Stimulated activated memory B cell treated with anti-CD40 and anti-IgM and Interleukin-4, amounts not matched to agents 10 μg/mL and 1 μg/mL and 100 μg/mL, for 72 hours (primary cell): Measurements from ENCODE around the gene ANKRD17.

ENCODE experiments used
- ATAC-seq: fragments of 150-1000 bp; cut with Tn5 transposase; 2 replicates; pipeline ENCODE4 v1.10.0; 2021
- H3K27ac Mint-ChIP-seq: one replicate; pipeline ENCODE4 v1.8.0; 2022; ENCODE audit warnings: mild to moderate bottlenecking, mixed read lengths
- H3K27me3 Mint-ChIP-seq: one replicate; pipeline ENCODE4 v1.8.0; 2022; ENCODE audit warnings: mixed read lengths
- H3K36me3 Mint-ChIP-seq: one replicate; pipeline ENCODE4 v1.8.0; 2022; ENCODE audit warnings: mixed read lengths
- H3K4me1 Mint-ChIP-seq: one replicate; pipeline ENCODE4 v1.8.0; 2022; ENCODE audit warnings: mixed read lengths
- H3K4me3 Mint-ChIP-seq: one replicate; pipeline ENCODE4 v1.8.0; 2022; ENCODE audit warnings: mild to moderate bottlenecking, moderate library complexity, mixed read lengths
- H3K9me3 Mint-ChIP-seq: one replicate; pipeline ENCODE4 v1.8.0; 2022; ENCODE audit warnings: mixed read lengths

ANKRD17 gene

DNA sequence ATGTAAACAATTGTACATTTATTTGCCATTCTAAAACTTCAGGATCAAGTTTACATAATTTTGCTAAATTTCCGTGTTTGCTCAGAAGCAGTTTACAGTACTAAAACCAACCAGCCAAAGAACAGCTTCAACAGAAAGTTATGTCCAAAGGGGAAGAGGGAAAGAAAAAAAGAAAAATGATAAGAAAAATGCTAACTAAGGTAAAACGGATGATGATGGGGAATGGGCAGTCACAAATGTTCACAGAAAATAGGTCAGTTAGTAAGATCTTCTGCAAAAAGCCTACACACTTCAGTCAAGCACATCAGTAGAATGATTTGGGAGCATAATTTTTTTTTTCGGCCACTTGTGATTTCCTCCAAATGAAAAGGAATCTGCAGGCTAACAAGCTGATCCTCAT is 182.8 kb downstream of the ANKRD17 start:
- Mint-ChIP-seq H3K4me1 (peaks cover 8% of the 10 kb centered on the region), H3K36me3 (peaks cover 29% of the 10 kb centered on the region), H3K27ac (no peak overlapping the region), H3K27me3 (no peaks in the 10 kb centered on the region), H3K4me3 (no peak overlapping the region), H3K9me3 (no peaks in the 10 kb centered on the region)
- no peak for ATAC-seq

DNA sequence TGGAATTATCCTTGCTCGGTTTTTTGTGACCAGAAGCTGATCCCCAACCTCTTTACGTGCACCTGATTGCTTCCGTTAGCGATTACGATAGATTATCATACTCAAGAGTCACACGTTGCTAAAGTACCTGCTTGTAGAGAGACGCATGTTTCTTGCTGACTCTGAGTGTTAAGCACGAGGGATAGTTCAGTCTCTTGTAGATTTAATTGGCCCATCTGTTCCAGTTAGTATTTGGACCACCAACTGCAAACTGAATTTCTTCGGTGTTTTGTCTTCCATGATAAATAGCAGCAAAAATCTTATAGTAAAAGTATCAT is 188.6 kb downstream of the ANKRD17 start:
- Mint-ChIP-seq H3K27me3 (no peaks in the 10 kb centered on the region), H3K4me3 (peak overlapping the region; percentile 87), H3K4me1 (peaks cover 23% of the 10 kb centered on the region), H3K9me3 (no peaks in the 10 kb centered on the region), H3K27ac (peak overlapping the region; percentile 94), H3K36me3 (no peaks in the 10 kb centered on the region)
- peak; percentile 1 for ATAC-seq

DNA sequence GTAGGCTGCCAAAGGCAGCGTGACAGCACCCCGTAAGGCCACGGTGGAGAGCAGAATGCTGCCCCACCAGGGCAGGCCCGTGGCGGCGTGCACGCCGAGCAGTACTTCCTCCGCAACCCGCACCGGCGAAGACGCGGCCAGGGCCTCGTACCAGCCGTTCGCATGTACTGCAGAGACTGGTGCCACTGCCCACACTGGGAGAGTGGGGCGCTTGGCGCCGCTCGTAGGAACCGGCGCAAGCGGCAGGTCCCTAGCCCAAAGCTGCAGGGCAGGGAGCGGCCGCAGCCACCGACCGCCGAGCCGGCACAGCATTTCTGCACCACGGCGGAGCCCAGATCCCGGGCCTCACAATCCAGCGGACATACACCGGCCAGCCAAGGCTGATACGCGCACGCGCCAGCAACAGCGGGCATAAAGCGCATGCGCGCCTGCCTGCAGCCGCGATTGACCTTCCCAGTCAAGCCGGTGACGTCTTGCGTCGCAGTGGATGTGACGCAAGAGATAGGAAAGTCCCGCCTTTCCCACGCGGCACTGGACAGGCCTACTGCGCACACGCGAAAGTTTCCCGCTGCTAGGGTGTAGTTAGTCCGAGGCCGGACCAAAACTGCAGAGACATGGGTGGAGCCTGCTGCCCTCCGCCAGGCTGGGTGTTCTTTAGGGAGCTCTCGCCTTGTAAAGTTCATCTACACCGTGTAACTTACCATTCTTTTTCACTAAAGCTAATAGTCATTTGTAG is 189.1 kb downstream of the ANKRD17 start, which contains the start of gene COX18:
COX18 (minus strand) TSS at position 379 of the 736 bp plus-strand sequence; CDS start at position 312, 67 bp downstream.
- peaks cover 23% of the 10 kb centered on the region for H3K4me1 Mint-ChIP-seq
- peak; percentile 94 for ATAC-seq
- peaks cover 1% of the 10 kb centered on the region for H3K36me3 Mint-ChIP-seq
- H3K27ac Mint-ChIP-seq = peak within 1 kb of the TSS; percentile 94
- H3K4me3 Mint-ChIP-seq = peak within 1 kb of the TSS; percentile 87
- no peaks in the 10 kb centered on the region for H3K9me3 Mint-ChIP-seq
- no peaks in the 10 kb centered on the region for H3K27me3 Mint-ChIP-seq

DNA sequence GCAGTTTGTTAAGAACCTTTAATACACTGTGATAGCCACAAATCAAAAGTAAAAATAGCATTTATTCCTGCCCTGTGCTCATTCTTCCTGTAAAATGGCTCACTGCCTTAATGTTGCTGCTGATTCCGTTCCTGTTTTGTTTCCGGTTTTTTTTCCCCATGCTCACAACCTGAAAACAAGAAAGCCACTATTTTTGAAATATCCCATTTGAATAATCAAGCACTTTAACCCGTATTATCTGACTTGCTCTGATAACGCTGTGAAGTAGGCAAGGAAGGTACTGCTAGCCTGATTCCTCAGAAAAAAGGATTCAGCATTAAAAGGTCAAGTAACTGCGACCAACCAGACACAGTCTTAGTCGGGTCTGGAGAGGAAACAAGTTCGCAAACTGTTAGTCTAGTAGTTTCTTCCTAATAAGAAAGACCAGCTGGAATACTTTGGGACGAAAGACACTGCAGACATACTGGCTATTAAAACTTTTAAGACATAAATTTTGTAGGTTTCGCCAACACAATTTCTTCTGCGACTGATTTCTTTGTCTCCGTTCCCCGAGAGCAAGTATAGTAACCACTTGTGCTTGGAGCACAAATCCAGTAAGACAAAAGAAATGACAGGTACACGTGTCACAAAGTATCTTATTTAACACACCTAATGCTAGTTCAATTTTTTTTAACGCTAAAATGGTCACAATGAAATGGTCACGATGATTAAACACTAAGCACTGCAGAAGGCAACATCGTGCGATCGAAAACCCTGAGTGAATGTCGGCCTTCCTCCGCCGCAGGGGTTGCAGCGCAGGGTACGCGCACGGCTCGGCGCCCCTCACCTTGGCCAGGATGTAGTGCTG is 189.9 kb downstream of the ANKRD17 start:
- peaks cover 9% of the 10 kb centered on the region for H3K36me3 Mint-ChIP-seq
- H3K4me3 Mint-ChIP-seq = peak overlapping the region; percentile 87
- peak; percentile 20 for ATAC-seq
- H3K27ac Mint-ChIP-seq = peak overlapping the region; percentile 94
- peaks cover 23% of the 10 kb centered on the region for H3K4me1 Mint-ChIP-seq
- H3K9me3 Mint-ChIP-seq = no peaks in the 10 kb centered on the region
- H3K27me3 Mint-ChIP-seq = no peaks in the 10 kb centered on the region

DNA sequence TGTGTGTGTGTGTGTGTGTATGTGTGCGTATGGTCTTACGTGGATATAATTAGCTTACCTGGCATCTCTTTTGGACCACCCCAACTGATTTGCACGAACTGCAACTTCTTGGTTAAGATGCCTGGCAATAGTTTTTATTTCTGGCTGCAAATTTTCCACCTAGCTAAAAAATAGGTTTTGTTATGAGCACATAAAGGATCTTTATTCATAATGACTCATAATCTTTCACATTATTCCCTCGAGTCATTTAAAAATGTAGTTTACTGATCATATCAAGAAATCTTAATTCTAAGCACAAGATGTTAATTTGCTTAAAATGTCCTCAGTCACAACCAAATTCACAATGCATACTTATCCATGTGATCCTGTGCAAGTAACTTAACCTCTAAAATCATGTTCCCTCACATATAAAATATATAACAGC is 190.6 kb downstream of the ANKRD17 start:
- Mint-ChIP-seq H3K27ac (peak overlapping the region; percentile 94), H3K4me3 (peak overlapping the region; percentile 87), H3K36me3 (peaks cover 13% of the 10 kb centered on the region), H3K9me3 (no peaks in the 10 kb centered on the region), H3K27me3 (no peaks in the 10 kb centered on the region), H3K4me1 (peaks cover 23% of the 10 kb centered on the region)
- no peak for ATAC-seq

DNA sequence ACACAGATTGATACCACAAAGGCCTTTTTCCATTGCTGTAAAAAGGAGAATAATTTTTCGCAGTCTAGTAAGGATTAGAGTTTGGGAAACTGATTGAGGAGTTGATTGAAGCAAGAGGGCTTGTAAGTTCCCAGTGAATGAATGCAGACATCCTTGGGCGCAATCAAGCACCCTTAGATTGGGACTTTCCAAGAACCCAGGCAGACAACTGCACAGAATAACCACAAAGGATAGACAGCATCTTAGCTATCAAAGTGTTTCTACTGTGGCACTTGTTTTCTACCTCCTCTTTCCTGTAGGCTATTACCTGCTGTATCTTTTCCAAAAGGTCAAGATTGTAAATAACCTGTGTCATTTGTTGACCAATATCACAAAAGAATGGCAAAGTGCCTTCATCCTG is 191.7 kb downstream of the ANKRD17 start:
- Mint-ChIP-seq H3K4me3 (no peak overlapping the region), H3K36me3 (peaks cover 13% of the 10 kb centered on the region), H3K4me1 (peaks cover 23% of the 10 kb centered on the region), H3K27me3 (no peaks in the 10 kb centered on the region), H3K27ac (peak overlapping the region; percentile 94), H3K9me3 (no peaks in the 10 kb centered on the region)
- no peak for ATAC-seq

DNA sequence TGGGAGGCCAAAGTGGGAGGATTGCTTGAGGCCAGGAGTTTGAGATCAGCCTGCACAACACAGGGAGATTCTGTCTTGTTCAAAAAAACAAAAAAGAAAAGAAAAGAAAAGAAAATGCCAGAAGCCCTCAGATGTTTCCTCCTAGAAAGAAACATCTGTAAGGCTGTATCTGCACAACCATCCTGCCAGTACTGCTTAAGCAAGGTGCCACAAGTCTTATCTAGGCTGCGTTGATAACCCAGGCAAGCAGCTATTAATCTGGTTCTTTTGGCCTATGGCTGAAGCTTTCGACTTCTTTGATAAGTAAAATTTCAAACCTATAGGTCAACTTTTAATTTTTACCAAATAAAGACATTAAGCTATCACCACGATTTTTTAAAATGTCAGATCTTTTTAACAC is 192.2 kb downstream of the ANKRD17 start:
- no peak for ATAC-seq
- peaks cover 13% of the 10 kb centered on the region for H3K36me3 Mint-ChIP-seq
- no peaks in the 10 kb centered on the region for H3K27me3 Mint-ChIP-seq
- H3K4me3 Mint-ChIP-seq = no peak overlapping the region
- H3K4me1 Mint-ChIP-seq = peaks cover 23% of the 10 kb centered on the region
- H3K27ac Mint-ChIP-seq = peak overlapping the region; percentile 52
- no peaks in the 10 kb centered on the region for H3K9me3 Mint-ChIP-seq

DNA sequence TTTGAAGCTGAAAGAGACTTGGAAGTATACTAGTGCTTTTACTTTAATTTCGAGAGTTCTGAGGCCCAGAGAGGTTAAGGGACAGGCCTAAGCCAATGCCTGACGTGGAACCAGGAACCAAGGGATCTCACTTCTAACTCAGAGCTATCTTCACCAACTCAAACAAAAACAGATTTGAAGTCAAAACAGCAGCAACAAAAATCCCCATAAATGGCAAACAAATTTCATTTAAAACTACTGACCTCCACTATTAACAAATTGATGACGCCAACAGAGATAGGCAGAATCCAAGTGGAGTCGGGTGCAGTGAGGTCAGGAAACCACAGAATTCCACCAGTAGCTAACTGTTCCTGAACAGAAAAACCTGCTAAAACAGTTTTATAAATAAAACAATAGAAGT is 194.1 kb downstream of the ANKRD17 start:
- Mint-ChIP-seq H3K36me3 (peaks cover 27% of the 10 kb centered on the region), H3K4me1 (peaks cover 23% of the 10 kb centered on the region), H3K27ac (no peak overlapping the region), H3K9me3 (no peaks in the 10 kb centered on the region), H3K27me3 (no peaks in the 10 kb centered on the region), H3K4me3 (no peak overlapping the region)
- ATAC-seq = no peak

DNA sequence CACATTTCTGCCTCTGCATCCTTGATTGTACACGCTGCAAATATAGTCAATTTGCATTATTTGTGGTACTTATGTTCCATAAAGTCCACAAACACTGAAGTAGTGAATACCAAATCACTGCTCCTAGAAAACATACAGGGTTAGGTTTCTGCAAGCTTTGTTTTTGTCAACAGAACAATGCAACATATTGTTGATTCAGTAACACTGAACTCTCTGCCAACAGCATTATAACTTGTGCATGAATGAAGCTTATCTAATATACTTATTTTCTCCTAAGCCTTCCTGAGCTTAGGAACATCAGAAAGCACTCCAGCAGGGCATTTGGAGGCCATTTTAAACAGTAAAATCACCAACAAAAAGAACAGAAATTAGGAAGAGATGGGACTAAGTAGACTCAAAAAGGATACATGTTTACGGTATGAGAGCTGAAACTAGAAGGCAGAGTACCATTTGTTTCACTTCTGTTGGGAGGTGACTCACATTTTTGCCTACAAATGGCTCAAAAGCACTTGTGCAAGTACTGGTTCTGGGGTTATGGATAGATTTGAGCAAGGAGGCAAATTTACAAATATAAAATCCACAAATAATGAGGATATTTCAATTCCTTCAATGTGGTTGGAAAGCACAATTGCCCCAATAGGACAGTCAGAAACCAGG is 203.2 kb downstream of the ANKRD17 start:
- H3K4me1 Mint-ChIP-seq = peaks cover 5% of the 10 kb centered on the region
- no peak overlapping the region for H3K4me3 Mint-ChIP-seq
- no peak for ATAC-seq
- H3K36me3 Mint-ChIP-seq = peaks cover 62% of the 10 kb centered on the region
- H3K9me3 Mint-ChIP-seq = no peaks in the 10 kb centered on the region
- no peaks in the 10 kb centered on the region for H3K27me3 Mint-ChIP-seq
- no peak overlapping the region for H3K27ac Mint-ChIP-seq

DNA sequence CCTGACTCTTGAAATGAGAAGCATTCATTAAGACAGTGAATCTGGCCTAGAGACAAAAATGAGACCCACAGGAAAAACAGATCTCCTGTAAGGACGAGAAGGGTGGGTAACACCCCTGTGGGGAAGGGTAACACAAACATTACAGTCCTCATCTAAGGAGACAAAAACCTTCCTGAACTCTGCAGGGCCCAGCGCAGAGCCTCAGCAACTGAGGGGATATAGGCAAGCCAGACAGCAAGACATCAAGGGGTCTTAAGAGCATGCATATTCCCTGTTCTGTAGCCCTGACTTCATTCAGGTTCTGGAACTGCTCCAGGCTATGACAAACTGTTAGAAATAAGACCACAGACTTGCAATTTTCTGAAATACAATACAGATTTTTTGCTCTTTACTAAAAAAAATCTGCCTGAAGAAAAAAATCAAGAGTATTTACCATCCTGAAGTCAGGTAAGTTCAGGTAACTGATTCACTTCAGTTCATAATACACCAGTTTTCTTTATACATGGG is 204.6 kb downstream of the ANKRD17 start:
- Mint-ChIP-seq H3K4me1 (peaks cover 5% of the 10 kb centered on the region), H3K9me3 (no peaks in the 10 kb centered on the region), H3K4me3 (no peak overlapping the region), H3K27ac (no peak overlapping the region), H3K27me3 (no peaks in the 10 kb centered on the region), H3K36me3 (peaks cover 50% of the 10 kb centered on the region)
- no peak for ATAC-seq

DNA sequence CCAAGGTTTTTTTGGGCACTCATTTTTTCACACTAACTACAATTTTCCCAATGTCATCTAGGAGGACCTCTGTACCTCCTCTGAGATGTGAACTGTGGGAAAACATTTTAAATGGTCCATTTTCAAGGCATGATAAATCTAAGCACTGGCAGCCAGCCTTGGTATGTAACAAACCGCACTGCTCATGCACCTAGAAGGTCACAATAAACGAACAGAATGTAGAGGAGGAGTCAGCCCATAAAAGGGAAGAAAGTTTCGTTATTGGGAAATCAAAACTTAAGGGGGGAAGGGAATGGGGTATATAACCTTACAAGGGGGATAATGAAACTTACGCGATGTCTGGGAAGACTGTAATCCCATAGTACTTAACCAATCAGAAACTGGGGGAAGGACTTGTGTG is 205.5 kb downstream of the ANKRD17 start:
- Mint-ChIP-seq H3K27me3 (no peaks in the 10 kb centered on the region), H3K27ac (no peak overlapping the region), H3K9me3 (no peaks in the 10 kb centered on the region), H3K4me3 (no peak overlapping the region), H3K4me1 (peaks cover 5% of the 10 kb centered on the region), H3K36me3 (peaks cover 40% of the 10 kb centered on the region)
- no peak for ATAC-seq

DNA sequence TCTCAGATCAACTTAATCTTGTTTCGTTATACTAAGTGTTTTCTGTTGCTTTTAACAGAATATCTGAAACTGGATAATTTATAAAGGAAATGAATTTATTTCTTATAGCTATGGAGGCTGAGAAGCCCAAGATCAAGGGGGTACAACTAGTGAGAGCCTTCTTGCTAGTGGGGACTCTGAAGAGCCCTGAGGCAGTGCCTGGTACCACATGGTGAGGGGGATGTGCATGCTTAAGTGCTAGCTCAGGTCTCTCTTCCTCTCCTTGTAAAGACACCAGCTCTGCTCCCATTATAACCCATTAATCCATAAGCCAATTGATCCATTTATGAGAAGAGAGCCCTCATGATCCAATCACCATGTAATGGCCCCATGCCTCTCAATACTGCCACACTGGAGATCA is 207.0 kb downstream of the ANKRD17 start:
- H3K4me1 Mint-ChIP-seq = peaks cover 5% of the 10 kb centered on the region
- H3K36me3 Mint-ChIP-seq = peaks cover 36% of the 10 kb centered on the region
- H3K27ac Mint-ChIP-seq = no peak overlapping the region
- no peaks in the 10 kb centered on the region for H3K9me3 Mint-ChIP-seq
- H3K4me3 Mint-ChIP-seq = no peak overlapping the region
- no peaks in the 10 kb centered on the region for H3K27me3 Mint-ChIP-seq
- no peak for ATAC-seq

DNA sequence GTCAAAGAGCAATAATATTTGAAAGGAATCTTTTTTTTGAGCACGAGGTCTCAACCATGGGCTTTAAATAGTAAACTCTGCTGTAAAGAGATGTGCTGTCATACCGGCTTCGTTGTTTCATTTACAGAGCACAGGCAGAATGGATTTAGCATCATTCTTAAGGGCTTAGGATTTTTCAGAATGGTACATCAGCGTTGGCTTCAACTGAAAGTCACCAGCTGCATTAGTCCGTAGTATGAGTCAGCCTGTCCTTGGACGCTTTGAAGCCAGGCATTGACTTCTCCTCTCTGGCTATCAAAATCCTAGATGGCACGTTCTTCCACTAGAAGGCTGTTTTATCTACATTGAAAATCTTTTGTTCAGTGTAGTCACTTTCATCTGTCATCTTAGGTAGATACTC is 212.7 kb downstream of the ANKRD17 start:
- H3K4me1 Mint-ChIP-seq = no peaks in the 10 kb centered on the region
- peaks cover 8% of the 10 kb centered on the region for H3K27me3 Mint-ChIP-seq
- H3K36me3 Mint-ChIP-seq = no peaks in the 10 kb centered on the region
- ATAC-seq = no peak
- no peak overlapping the region for H3K4me3 Mint-ChIP-seq
- H3K9me3 Mint-ChIP-seq = no peaks in the 10 kb centered on the region
- H3K27ac Mint-ChIP-seq = no peak overlapping the region

DNA sequence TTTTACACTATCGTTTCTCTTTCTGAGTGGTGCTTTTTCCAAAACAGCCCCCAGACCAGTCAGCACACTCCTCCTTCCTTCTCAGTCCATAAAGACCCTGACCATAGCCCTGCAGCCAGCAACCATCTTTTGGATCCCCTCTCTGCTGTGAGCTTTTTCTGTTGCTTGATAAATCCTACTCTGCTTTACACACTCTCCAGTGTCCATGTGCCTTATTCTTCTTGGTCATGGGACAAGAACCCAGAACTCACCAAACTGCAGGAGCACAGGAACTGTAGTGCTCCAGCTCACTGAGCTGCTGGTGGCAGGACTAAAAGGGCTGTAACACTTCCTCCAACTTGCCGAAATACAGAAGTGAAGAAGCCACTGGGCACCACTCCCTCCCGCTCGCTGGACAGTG is 221.5 kb downstream of the ANKRD17 start:
- Mint-ChIP-seq H3K9me3 (peaks cover 12% of the 10 kb centered on the region), H3K4me1 (peaks cover 7% of the 10 kb centered on the region), H3K36me3 (peaks cover 13% of the 10 kb centered on the region), H3K4me3 (no peak overlapping the region), H3K27me3 (peaks cover 16% of the 10 kb centered on the region), H3K27ac (no peak overlapping the region)
- ATAC-seq = no peak

DNA sequence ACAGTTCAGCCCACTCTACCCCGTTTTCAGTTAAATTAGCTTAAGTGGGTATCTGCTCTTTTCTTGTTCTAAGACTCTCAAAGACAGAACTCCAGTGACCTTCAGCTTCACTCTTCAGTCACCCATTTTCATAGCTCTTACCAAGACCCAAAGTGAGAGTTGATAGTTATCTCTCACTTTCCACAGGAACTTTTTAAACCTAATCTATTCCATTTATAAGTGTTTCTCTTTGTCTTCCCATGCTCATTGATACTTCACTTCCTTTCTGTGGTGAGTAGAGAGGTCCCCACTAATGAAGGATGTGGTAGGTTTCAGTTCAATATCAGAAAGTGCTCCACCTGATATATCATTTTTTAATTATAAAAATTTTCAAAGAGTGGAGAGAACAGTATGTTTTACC is 222.5 kb downstream of the ANKRD17 start:
- Mint-ChIP-seq H3K36me3 (peaks cover 13% of the 10 kb centered on the region), H3K9me3 (peaks cover 12% of the 10 kb centered on the region)
- ATAC-seq = no peak

More for the DNA sequence above, 222.5 kb downstream of the ANKRD17 start:
- peaks cover 11% of the 10 kb centered on the region for H3K27me3 Mint-ChIP-seq
- H3K27ac Mint-ChIP-seq = no peak overlapping the region
- no peak overlapping the region for H3K4me3 Mint-ChIP-seq
- peaks cover 7% of the 10 kb centered on the region for H3K4me1 Mint-ChIP-seq
